Medulla oblongata (tissue), 1 donor: Measurements from ENCODE around the gene FAM53A.

Experiments
- DNase-seq: peaks from one replicate; pipeline ENCODE4 v3.0.0-alpha.2; 2015; ENCODE audit errors: extremely low spot score

FAM53A gene

GRCh38 chr4:1592068-1592708, 91.9 kb downstream of the FAM53A start:
- no peak for DNase-seq

GRCh38 chr4:1591107-1591506, 93.0 kb downstream of the FAM53A start:
- DNase-seq, result no peak

GRCh38 chr4:1590244-1590643, 93.9 kb downstream of the FAM53A start:
- no peak for DNase-seq
